HL-60 (cell line): ENCODE results near the gene RPS16.

Source experiments
- DNase-seq, 2 experiments: peaks; one replicate each; pipeline ENCODE4 v3.0.0-alpha.2; 2010 to 2020; ENCODE audit warnings: low read depth in 1 of 2, low spot score in 1 of 2
- H3K27ac ChIP-seq: fragments of 250-450 bp; sonication (Bioruptor Pico); replicated peaks from 2 replicates; pipeline ENCODE4 v1.5.1; 2020; ENCODE audit warnings: mild to moderate bottlenecking, moderate library complexity
- H3K27me3 ChIP-seq: fragments of 250-450 bp; sonication (Bioruptor Pico); 2 replicates; pipeline ENCODE4 v1.5.1; 2021; ENCODE audit warnings: mild to moderate bottlenecking, moderate library complexity; ENCODE audit not compliant: insufficient read depth, poor library complexity, severe bottlenecking
- H3K4me3 ChIP-seq: replicated peaks from 2 replicates; pipeline ENCODE4 v1.5.1; 2011; ENCODE audit warnings: mild to moderate bottlenecking, control low read depth, low read length; ENCODE audit not compliant: insufficient read depth
- CTCF ChIP-seq: IDR thresholded peaks from one replicate; pipeline ENCODE4 v1.5.1; 2011; ENCODE audit warnings: low read length, control low read depth, inconsistent platforms; ENCODE audit not compliant: insufficient read depth
- GABPA ChIP-seq: IDR thresholded peaks from 2 replicates; pipeline ENCODE4 v1.6.1; 2012; ENCODE audit warnings: low read depth
- POLR2AphosphoS5 ChIP-seq: IDR thresholded peaks from 2 replicates; pipeline ENCODE4 v1.6.1; 2012; ENCODE audit warnings: low read depth
- SPI1 ChIP-seq: IDR thresholded peaks from 2 replicates; pipeline ENCODE4 v1.6.1; 2012; ENCODE audit warnings: low read depth, mild to moderate bottlenecking, borderline replicate concordance
- TF ChIP-seq, protein P1 (sequence below): IDR thresholded peaks from 2 replicates; pipeline ENCODE4 v1.6.1; 2012; ENCODE audit warnings: low read depth; ENCODE audit not compliant: insufficient replicate concordance

The RPS16 gene

DNA sequence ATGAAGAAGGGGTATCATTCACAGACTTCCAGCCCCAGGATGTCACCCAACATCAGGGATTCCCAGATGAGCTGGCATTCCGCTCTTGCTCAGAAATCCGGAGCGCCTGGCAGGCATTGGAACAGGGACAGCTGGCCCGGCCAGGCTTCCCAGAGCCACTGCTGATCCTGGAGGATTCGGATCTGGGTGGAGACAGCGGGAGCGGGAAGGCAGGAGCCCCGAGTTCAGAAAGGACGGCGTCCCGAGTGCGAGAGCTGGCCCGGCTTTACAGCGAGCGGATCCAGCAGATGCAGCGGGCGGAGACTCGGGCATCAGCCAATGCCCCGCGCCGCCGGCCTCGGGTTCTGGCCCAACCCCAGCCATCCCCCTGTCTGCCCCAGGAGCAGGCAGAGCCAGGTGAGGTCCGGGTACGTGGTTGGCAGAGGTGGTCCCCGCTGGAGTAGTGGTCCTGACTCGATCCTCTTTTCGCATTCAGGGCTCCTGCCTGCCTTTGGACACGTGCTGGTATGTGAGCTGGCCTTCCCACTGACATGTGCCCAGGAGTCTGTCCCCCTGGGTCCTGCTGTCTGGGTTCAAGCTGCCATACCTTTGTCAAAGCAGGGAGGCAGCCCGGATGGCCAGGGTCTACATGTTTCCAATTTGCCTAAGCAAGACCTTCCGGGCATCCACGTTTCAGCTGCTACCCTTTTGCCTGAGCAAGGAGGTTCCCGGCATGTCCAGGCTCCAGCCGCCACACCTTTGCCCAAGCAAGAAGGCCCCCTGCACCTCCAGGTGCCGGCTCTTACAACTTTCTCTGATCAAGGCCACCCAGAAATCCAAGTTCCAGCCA lies 12.3 kb downstream of the RPS16 start:
- Histone ChIP-seq H3K27ac (no peak overlapping the region), H3K4me3 (no peak overlapping the region), H3K27me3 (no peaks in the 10 kb centered on the region)
- TF ChIP-seq SPI1 (no peak), GABPA (no peak), POLR2AphosphoS5 (no peak), CTCF (no peak)
- TF ChIP-seq, protein P1, sequence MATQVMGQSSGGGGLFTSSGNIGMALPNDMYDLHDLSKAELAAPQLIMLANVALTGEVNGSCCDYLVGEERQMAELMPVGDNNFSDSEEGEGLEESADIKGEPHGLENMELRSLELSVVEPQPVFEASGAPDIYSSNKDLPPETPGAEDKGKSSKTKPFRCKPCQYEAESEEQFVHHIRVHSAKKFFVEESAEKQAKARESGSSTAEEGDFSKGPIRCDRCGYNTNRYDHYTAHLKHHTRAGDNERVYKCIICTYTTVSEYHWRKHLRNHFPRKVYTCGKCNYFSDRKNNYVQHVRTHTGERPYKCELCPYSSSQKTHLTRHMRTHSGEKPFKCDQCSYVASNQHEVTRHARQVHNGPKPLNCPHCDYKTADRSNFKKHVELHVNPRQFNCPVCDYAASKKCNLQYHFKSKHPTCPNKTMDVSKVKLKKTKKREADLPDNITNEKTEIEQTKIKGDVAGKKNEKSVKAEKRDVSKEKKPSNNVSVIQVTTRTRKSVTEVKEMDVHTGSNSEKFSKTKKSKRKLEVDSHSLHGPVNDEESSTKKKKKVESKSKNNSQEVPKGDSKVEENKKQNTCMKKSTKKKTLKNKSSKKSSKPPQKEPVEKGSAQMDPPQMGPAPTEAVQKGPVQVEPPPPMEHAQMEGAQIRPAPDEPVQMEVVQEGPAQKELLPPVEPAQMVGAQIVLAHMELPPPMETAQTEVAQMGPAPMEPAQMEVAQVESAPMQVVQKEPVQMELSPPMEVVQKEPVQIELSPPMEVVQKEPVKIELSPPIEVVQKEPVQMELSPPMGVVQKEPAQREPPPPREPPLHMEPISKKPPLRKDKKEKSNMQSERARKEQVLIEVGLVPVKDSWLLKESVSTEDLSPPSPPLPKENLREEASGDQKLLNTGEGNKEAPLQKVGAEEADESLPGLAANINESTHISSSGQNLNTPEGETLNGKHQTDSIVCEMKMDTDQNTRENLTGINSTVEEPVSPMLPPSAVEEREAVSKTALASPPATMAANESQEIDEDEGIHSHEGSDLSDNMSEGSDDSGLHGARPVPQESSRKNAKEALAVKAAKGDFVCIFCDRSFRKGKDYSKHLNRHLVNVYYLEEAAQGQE = no peak
- no peak for DNase-seq

DNA sequence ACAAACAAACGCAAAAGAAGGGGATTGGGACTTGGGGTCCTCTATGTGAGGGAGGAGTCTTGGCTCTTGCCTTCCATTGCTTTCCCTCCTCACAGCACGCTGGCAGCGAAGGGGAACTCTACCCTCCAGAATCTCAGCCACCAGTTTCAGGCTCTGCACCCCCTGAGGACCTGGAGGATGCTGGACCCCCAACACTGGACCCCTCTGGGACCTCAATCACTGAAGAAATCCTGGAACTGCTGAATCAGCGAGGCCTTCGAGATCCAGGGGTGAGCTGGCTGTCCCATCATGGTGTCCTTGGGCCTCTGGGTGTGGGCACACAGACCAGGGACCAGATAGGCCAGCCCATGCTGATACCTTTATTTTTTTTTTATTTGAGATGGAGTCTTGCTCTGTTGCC lies 13.7 kb downstream of the RPS16 start:
- DNase-seq = no peak
- peaks cover 8% of the 10 kb centered on the region for H3K27me3 ChIP-seq
- H3K4me3 ChIP-seq = no peak overlapping the region
- H3K27ac ChIP-seq = no peak overlapping the region
- TF ChIP-seq CTCF (no peak), SPI1 (no peak), GABPA (no peak), POLR2AphosphoS5 (no peak)
- TF ChIP-seq, protein P1 = no peak

DNA sequence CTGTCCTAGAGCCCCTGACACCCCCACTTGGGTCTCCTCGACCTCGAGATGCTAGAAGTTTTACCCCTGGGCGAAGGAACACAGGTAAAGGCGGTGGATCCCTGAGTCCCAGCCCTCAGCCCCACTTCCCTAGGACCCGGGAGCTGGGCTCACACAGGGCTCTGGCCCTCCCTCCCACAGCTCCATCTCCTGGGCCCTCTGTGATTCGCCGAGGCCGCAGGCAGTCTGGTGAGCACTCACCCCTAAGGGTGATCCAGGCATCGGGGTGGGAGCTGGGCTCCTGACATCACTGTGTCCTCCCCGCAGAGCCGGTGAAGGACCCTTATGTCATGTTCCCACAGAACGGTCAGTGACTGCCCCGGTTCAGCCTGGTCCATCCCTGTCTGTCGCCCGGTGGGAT lies 15.0 kb downstream of the RPS16 start:
- Histone ChIP-seq H3K27ac (no peak overlapping the region), H3K27me3 (peaks cover 15% of the 10 kb centered on the region), H3K4me3 (no peak overlapping the region)
- TF ChIP-seq POLR2AphosphoS5 = no peak
- TF ChIP-seq, protein P1 = no peak
- no peak for TF ChIP-seq GABPA
- no peak for TF ChIP-seq SPI1
- TF ChIP-seq CTCF = no peak
- no peak for DNase-seq
